GM23338 (cell line): ENCODE data around the gene CNOT6L. TPM values are rescaled to one million over a fixed set of nuclear protein-coding genes. Genes with fewer than 3 reads are reported as not detected.

Experiments used
- ATAC-seq: fragments of 200-7000 bp; cut with Tn5 transposase; 3 replicates; pipeline ENCODE4 v1.9.1; 2020
- DNase-seq: peaks from one replicate; pipeline ENCODE4 v3.0.0-alpha.2; 2015; ENCODE audit warnings: low spot score
- H2AFZ ChIP-seq: fragments of 200-600 bp; sonication (generic); 2 replicates; pipeline ENCODE4 v1.8.0; 2016; ENCODE audit warnings: antibody characterized with exemption, mild to moderate bottlenecking, moderate library complexity
- H3F3A ChIP-seq: fragments of 200-600 bp; sonication (generic); replicated peaks from 2 replicates; pipeline ENCODE4 v1.8.0; 2017; ENCODE audit warnings: antibody characterized with exemption, mixed run types, low read depth
- H3K27ac ChIP-seq: fragments of 200-600 bp; sonication (generic); 2 replicates; pipeline ENCODE4 v1.6.1; 2016; ENCODE audit warnings: low read depth
- H3K27me3 ChIP-seq: fragments of 200-600 bp; sonication (generic); 2 replicates; pipeline ENCODE4 v1.8.0; 2016; ENCODE audit warnings: mild to moderate bottlenecking, mixed run types, moderate library complexity; ENCODE audit not compliant: insufficient read depth
- H3K36me3 ChIP-seq: fragments of 200-600 bp; sonication (generic); 2 replicates; pipeline ENCODE4 v1.8.0; 2016; ENCODE audit warnings: mild to moderate bottlenecking; ENCODE audit not compliant: insufficient read depth
- H3K4me1 ChIP-seq: fragments of 200-600 bp; sonication (generic); 2 replicates; pipeline ENCODE4 v1.8.0; 2016; ENCODE audit warnings: mild to moderate bottlenecking, moderate library complexity; ENCODE audit not compliant: insufficient read depth
- H3K4me2 ChIP-seq: fragments of 200-600 bp; sonication (generic); 2 replicates; pipeline ENCODE4 v1.7.1; 2017; ENCODE audit warnings: mixed run types
- H3K4me3 ChIP-seq: fragments of 200-600 bp; sonication (generic); 2 replicates; pipeline ENCODE4 v1.6.1; 2016; ENCODE audit warnings: mixed run types
- H3K79me2 ChIP-seq: fragments of 200-600 bp; sonication (generic); replicated peaks from 2 replicates; pipeline ENCODE4 v1.8.0; 2017; ENCODE audit warnings: mild to moderate bottlenecking; ENCODE audit not compliant: insufficient read depth
- H3K9me2 ChIP-seq: fragments of 200-600 bp; sonication (generic); 2 replicates; pipeline ENCODE4 v1.8.0; 2017; ENCODE audit not compliant: insufficient read depth
- H4K20me1 ChIP-seq: fragments of 200-600 bp; sonication (generic); replicated peaks from 2 replicates; pipeline ENCODE4 v1.8.0; 2017; ENCODE audit warnings: mild to moderate bottlenecking; ENCODE audit not compliant: insufficient read depth
- H3K27ac Mint-ChIP-seq: 2 replicates; pipeline ENCODE4 v1.8.0; 2020; ENCODE audit warnings: inconsistent platforms, mild to moderate bottlenecking, moderate library complexity, mixed read lengths
- H3K27me3 Mint-ChIP-seq: 3 replicates; pipeline ENCODE4 v1.8.0; 2022; ENCODE audit warnings: low read depth, mild to moderate bottlenecking, moderate library complexity, mixed read lengths, inconsistent platforms; ENCODE audit not compliant: insufficient read depth, poor library complexity
- H3K36me3 Mint-ChIP-seq: 3 replicates; pipeline ENCODE4 v1.8.0; 2021; ENCODE audit warnings: low read depth, mild to moderate bottlenecking, inconsistent platforms, moderate library complexity, mixed read lengths
- H3K4me1 Mint-ChIP-seq: 3 replicates; pipeline ENCODE4 v1.8.0; 2020; ENCODE audit warnings: mild to moderate bottlenecking, inconsistent platforms, mixed read lengths
- H3K4me3 Mint-ChIP-seq: 3 replicates; pipeline ENCODE4 v1.8.0; 2021; ENCODE audit warnings: moderate library complexity, mild to moderate bottlenecking, inconsistent platforms, mixed read lengths
- H3K9me3 Mint-ChIP-seq: 3 replicates; pipeline ENCODE4 v1.8.0; 2020; ENCODE audit warnings: moderate library complexity, mild to moderate bottlenecking, inconsistent platforms, mixed read lengths
- CREB1 ChIP-seq: fragments of 250-450 bp; sonication (Bioruptor Pico); IDR thresholded peaks from 2 replicates; pipeline ENCODE4 v1.5.0; 2020; ENCODE audit warnings: low read depth, mild to moderate bottlenecking, moderate library complexity
- EZH2 ChIP-seq: fragments of 200-600 bp; sonication (generic); IDR thresholded peaks from one replicate; pipeline ENCODE4 v1.8.0; 2017; ENCODE audit warnings: antibody characterized with exemption, mild to moderate bottlenecking, low read depth; ENCODE audit not compliant: unreplicated experiment
- EZH2phosphoT487 ChIP-seq: fragments of 200-600 bp; sonication (generic); IDR thresholded peaks from one replicate; pipeline ENCODE4 v1.8.1; 2018; ENCODE audit warnings: antibody characterized with exemption; ENCODE audit not compliant: unreplicated experiment
- NANOG ChIP-seq: IDR thresholded peaks from 2 replicates; pipeline ENCODE4 v1.6.1; 2016; ENCODE audit warnings: antibody characterized with exemption, borderline replicate concordance
- POLR2AphosphoS5 ChIP-seq: IDR thresholded peaks from 2 replicates; pipeline ENCODE4 v1.6.1; 2016; ENCODE audit warnings: antibody characterized with exemption, low read depth
- STAT1 ChIP-seq: IDR thresholded peaks from one replicate; pipeline ENCODE4 v1.6.1; 2016; ENCODE audit warnings: antibody characterized with exemption; ENCODE audit not compliant: unreplicated experiment
- ZNF331 ChIP-seq: fragments of 250-450 bp; sonication (Bioruptor Pico); IDR thresholded peaks from 2 replicates; pipeline ENCODE4 v1.5.0; 2020; ENCODE audit warnings: low read depth, mild to moderate bottlenecking, moderate library complexity
- polyA plus RNA-seq: library from polyadenylated mRNA; unstranded; fragments of >200 nt; fragmentation: Nextera tagmentation; extraction: Ambion mirVana; gene quantifications from 2 replicates; pipeline ENCODE4 v1.2.1, GENCODE V29; 2016
- total RNA-seq: library from RNA; depleted of rRNA; stranded (reverse); fragments of >200 nt; shearing (Covaris generic); gene quantifications from 2 replicates; pipeline ENCODE4 v1.2.3, GENCODE V29; 2014
- TF ChIP-seq, protein P1 (sequence below): IDR thresholded peaks from one replicate; pipeline ENCODE4 v1.6.1; 2018; ENCODE audit warnings: antibody characterized with exemption; ENCODE audit not compliant: unreplicated experiment
- TF ChIP-seq, protein P2 (sequence below), 2 experiments: fragments of 200-600 bp in 1 of 2; sonication (generic) in 1 of 2; conservative IDR thresholded peaks; 2 replicates each; pipeline versions ENCODE4 v1.5.1 to v1.6.1; 2016 to 2017; ENCODE audit warnings: antibody characterized with exemption in 2 of 2, low read depth in 2 of 2, mild to moderate bottlenecking in 2 of 2, moderate library complexity in 1 of 2

The CNOT6L gene
- total and polyA plus RNA-seq, 2 experiments from 2014 or later: 3.2 to 13.9 TPM

DNA sequence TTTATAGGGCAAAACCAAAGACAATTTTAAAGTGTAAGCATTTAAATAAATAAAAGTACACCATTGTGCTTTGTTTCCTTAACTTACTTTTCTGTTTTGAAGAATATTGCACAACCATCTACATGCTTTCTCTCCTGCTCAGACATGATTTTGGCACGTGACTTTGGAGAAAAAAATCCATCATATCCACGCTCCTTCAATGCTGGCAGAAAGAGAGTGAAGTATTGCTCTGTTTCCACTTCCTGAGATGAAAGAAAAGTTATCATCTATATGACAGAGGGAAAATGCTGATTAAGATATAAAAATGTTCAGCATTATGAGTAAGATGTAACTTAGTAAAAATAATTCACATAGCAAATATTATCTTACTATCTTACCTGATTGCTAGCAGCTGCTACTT, 77.1 kb downstream of the CNOT6L start (continued):
- TF ChIP-seq EZH2 (no peak), POLR2AphosphoS5 (no peak), EZH2phosphoT487 (no peak), NANOG (no peak), CREB1 (CRISPR knock-in tag) (no peak)
- TF ChIP-seq, protein P1, sequence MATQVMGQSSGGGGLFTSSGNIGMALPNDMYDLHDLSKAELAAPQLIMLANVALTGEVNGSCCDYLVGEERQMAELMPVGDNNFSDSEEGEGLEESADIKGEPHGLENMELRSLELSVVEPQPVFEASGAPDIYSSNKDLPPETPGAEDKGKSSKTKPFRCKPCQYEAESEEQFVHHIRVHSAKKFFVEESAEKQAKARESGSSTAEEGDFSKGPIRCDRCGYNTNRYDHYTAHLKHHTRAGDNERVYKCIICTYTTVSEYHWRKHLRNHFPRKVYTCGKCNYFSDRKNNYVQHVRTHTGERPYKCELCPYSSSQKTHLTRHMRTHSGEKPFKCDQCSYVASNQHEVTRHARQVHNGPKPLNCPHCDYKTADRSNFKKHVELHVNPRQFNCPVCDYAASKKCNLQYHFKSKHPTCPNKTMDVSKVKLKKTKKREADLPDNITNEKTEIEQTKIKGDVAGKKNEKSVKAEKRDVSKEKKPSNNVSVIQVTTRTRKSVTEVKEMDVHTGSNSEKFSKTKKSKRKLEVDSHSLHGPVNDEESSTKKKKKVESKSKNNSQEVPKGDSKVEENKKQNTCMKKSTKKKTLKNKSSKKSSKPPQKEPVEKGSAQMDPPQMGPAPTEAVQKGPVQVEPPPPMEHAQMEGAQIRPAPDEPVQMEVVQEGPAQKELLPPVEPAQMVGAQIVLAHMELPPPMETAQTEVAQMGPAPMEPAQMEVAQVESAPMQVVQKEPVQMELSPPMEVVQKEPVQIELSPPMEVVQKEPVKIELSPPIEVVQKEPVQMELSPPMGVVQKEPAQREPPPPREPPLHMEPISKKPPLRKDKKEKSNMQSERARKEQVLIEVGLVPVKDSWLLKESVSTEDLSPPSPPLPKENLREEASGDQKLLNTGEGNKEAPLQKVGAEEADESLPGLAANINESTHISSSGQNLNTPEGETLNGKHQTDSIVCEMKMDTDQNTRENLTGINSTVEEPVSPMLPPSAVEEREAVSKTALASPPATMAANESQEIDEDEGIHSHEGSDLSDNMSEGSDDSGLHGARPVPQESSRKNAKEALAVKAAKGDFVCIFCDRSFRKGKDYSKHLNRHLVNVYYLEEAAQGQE: no peak

DNA sequence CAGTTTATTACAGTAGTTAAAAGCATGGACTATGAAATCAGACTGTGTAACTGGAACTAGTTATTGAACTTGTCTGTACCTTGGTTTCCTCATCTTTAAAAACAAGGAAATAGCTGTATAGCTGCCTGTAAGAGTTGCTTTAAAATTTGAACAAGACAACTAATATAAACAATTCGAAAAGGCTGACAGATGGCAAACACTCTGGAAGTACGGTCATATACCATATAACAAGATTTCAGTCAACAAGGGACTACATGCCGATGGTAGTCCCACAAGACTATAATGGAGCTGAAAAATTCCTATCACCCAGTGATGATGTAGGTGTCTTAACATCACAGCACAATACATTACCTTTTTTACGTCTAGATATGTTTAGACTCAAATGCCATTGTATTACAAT, 78.7 kb downstream of the CNOT6L start:
- no peak for ATAC-seq
- TF ChIP-seq, protein P1: no peak
- no peak for TF ChIP-seq STAT1
- TF ChIP-seq, protein P2, sequence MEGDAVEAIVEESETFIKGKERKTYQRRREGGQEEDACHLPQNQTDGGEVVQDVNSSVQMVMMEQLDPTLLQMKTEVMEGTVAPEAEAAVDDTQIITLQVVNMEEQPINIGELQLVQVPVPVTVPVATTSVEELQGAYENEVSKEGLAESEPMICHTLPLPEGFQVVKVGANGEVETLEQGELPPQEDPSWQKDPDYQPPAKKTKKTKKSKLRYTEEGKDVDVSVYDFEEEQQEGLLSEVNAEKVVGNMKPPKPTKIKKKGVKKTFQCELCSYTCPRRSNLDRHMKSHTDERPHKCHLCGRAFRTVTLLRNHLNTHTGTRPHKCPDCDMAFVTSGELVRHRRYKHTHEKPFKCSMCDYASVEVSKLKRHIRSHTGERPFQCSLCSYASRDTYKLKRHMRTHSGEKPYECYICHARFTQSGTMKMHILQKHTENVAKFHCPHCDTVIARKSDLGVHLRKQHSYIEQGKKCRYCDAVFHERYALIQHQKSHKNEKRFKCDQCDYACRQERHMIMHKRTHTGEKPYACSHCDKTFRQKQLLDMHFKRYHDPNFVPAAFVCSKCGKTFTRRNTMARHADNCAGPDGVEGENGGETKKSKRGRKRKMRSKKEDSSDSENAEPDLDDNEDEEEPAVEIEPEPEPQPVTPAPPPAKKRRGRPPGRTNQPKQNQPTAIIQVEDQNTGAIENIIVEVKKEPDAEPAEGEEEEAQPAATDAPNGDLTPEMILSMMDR (conservative IDR thresholded peaks at IDR 0.05; ENCODE audit: low read depth in 2 of 2): no peak
- no peak for TF ChIP-seq ZNF331 (CRISPR knock-in tag)
- H3K4me1 Mint-ChIP-seq: peaks cover 1% of the 10 kb centered on the region; the same call in 2 of the 3 replicates

More for the DNA sequence above, 78.7 kb downstream of the CNOT6L start:
- Mint-ChIP-seq H3K9me3 (no peaks in the 10 kb centered on the region), H3K27me3 (no peaks in the 10 kb centered on the region), H3K27ac (no peak overlapping the region), H3K36me3 (no peaks in the 10 kb centered on the region), H3K4me3 (no peak overlapping the region)
- H3K36me3 ChIP-seq: no peaks in the 10 kb centered on the region
- no peak overlapping the region for H2AFZ ChIP-seq
- H3K79me2 ChIP-seq: no peaks in the 10 kb centered on the region
- H3K9me2 ChIP-seq: no peaks in the 10 kb centered on the region
- H3K4me3 ChIP-seq: no peak overlapping the region
- H3K27me3 ChIP-seq: no peaks in the 10 kb centered on the region
- H3K27ac ChIP-seq: no peak overlapping the region
- H3K4me1 ChIP-seq: no peaks in the 10 kb centered on the region
- no peaks in the 10 kb centered on the region for H4K20me1 ChIP-seq
- H3K4me2 ChIP-seq: no peak overlapping the region
- H3F3A ChIP-seq: no peaks in the 10 kb centered on the region
- DNase-seq: no peak
